Measurements from ENCODE around the gene AVPR1B. TPM values are rescaled to one million over a fixed set of nuclear protein-coding genes. Genes with fewer than 3 reads are reported as not detected.

Gene AVPR1B
- total RNA-seq, 1 donor from 2014 or later, result not detected

- peaks cover 20% of the 10 kb centered on the region for H3K9me3 Mint-ChIP-seq (ENCODE audit: low read depth)
- H3K27me3 Mint-ChIP-seq (ENCODE audit: low read depth), result peaks cover 16% of the 10 kb centered on the region
- H3K4me1 Mint-ChIP-seq (ENCODE audit: low read depth), result peaks cover 9% of the 10 kb centered on the region
- H3K36me3 Mint-ChIP-seq (ENCODE audit: low read depth), result peaks cover 3% of the 10 kb centered on the region
- no peak for DNase-seq (ENCODE audit: low spot score)
- TF ChIP-seq CTCF (IDR thresholded peaks at IDR 0.05), result no peak
- no peak overlapping the region for H3K27ac Mint-ChIP-seq (ENCODE audit: unreplicated experiment)
- H3K4me3 Mint-ChIP-seq (ENCODE audit: unreplicated experiment), result no peak overlapping the region
Measured at GRCh38 chr1:206120406-206120805, 3.2 kb upstream of the AVPR1B start.

GRCh38 chr1:206116873-206117150 is 376 bp downstream of the AVPR1B start:
- no peak for TF ChIP-seq CTCF (IDR thresholded peaks at IDR 0.05)
- DNase-seq (ENCODE audit: low spot score), result no peak
- Mint-ChIP-seq H3K4me1 (ENCODE audit: low read depth) (peaks cover 9% of the 10 kb centered on the region), H3K27ac (ENCODE audit: unreplicated experiment) (no peak overlapping the region), H3K9me3 (ENCODE audit: low read depth) (peaks cover 14% of the 10 kb centered on the region), H3K36me3 (ENCODE audit: low read depth) (peaks cover 3% of the 10 kb centered on the region), H3K27me3 (ENCODE audit: low read depth) (peaks cover 18% of the 10 kb centered on the region), H3K4me3 (ENCODE audit: unreplicated experiment) (peak overlapping the region; percentile 67)

- H3K36me3 Mint-ChIP-seq (ENCODE audit: low read depth), result peaks cover 3% of the 10 kb centered on the region
- H3K9me3 Mint-ChIP-seq (ENCODE audit: low read depth), result peaks cover 9% of the 10 kb centered on the region
- H3K27ac Mint-ChIP-seq (ENCODE audit: unreplicated experiment), result no peak overlapping the region
- no peak for DNase-seq (ENCODE audit: low spot score)
- H3K4me3 Mint-ChIP-seq (ENCODE audit: unreplicated experiment), result peak overlapping the region; percentile 67
- H3K27me3 Mint-ChIP-seq (ENCODE audit: low read depth), result peaks cover 18% of the 10 kb centered on the region
- TF ChIP-seq CTCF (IDR thresholded peaks at IDR 0.05), result no peak
- peaks cover 9% of the 10 kb centered on the region for H3K4me1 Mint-ChIP-seq (ENCODE audit: low read depth)
Measured at GRCh38 chr1:206116191-206116872, 856 bp downstream of the AVPR1B start.

- no peaks in the 10 kb centered on the region for H3K36me3 Mint-ChIP-seq (ENCODE audit: low read depth)
- peaks cover 5% of the 10 kb centered on the region for H3K9me3 Mint-ChIP-seq (ENCODE audit: low read depth)
- peaks cover 18% of the 10 kb centered on the region for H3K27me3 Mint-ChIP-seq (ENCODE audit: low read depth)
- H3K4me3 Mint-ChIP-seq (ENCODE audit: unreplicated experiment), result no peak overlapping the region
- no peak for DNase-seq (ENCODE audit: low spot score)
- no peak for TF ChIP-seq CTCF (IDR thresholded peaks at IDR 0.05)
- no peak overlapping the region for H3K27ac Mint-ChIP-seq (ENCODE audit: unreplicated experiment)
- H3K4me1 Mint-ChIP-seq (ENCODE audit: low read depth), result peaks cover 9% of the 10 kb centered on the region
Measured at GRCh38 chr1:206115791-206116190, 1.4 kb downstream of the AVPR1B start.

- H3K4me1 Mint-ChIP-seq (ENCODE audit: low read depth), result peaks cover 9% of the 10 kb centered on the region
- TF ChIP-seq CTCF (IDR thresholded peaks at IDR 0.05), result no peak
- DNase-seq (ENCODE audit: low spot score), result no peak
Measured at GRCh38 chr1:206114692-206115640, 2.2 kb downstream of the AVPR1B start.

More at GRCh38 chr1:206114692-206115640, 2.2 kb downstream of the AVPR1B start:
- Mint-ChIP-seq H3K27me3 (ENCODE audit: low read depth) (peaks cover 18% of the 10 kb centered on the region), H3K36me3 (ENCODE audit: low read depth) (no peaks in the 10 kb centered on the region), H3K9me3 (ENCODE audit: low read depth) (no peaks in the 10 kb centered on the region), H3K27ac (ENCODE audit: unreplicated experiment) (no peak overlapping the region), H3K4me3 (ENCODE audit: unreplicated experiment) (no peak overlapping the region)
